ENCODE results near the gene L3MBTL4. TPM values are rescaled to one million over a fixed set of nuclear protein-coding genes. Genes with fewer than 3 reads are reported as not detected.

The L3MBTL4 gene
- total RNA-seq, 4 donors from 2014 or later = 0.40 to 3.8 (median 0.76) TPM

DNA sequence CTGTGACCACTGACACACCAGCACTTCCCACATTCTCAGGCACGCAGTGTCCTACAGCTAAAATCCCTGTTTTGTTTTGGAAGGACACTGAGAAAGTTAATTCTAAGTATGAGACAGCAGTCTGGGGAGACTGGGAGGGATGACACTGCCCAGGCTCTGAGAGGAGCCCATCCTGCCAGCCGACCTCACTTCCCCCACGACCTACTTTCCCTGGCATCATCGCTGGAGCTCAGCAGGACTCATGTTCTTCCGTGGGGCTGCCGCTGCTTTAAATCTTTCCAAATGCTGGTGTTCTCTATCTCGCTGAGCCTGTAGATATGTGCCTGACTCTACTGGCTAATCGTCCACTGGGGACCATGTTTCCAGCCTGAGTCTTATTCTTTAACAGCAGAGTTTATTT is 450.6 kb downstream of the L3MBTL4 start:
- no peak overlapping the region for H3K27ac ChIP-seq
- no peaks in the 10 kb centered on the region for H3K4me1 ChIP-seq
- H3K4me3 ChIP-seq = no peak overlapping the region
- DNase-seq (no peak), ATAC-seq (no peak)
- in situ Hi-C loops (cut with MboI; ENCODE audit: low sequenced_read_pairs in 4 of 4) = no loop called here
- no peaks in the 10 kb centered on the region for H3K27me3 ChIP-seq
- no peaks in the 10 kb centered on the region for H3K9me3 ChIP-seq
- no peaks in the 10 kb centered on the region for H3K36me3 ChIP-seq
- intact Hi-C loops (cut with DNase I; ENCODE audit: low total_unique reads) = no loop called here
- no peak for TF ChIP-seq POLR2A (IDR thresholded peaks at IDR 0.05)
- TF ChIP-seq, protein P1, sequence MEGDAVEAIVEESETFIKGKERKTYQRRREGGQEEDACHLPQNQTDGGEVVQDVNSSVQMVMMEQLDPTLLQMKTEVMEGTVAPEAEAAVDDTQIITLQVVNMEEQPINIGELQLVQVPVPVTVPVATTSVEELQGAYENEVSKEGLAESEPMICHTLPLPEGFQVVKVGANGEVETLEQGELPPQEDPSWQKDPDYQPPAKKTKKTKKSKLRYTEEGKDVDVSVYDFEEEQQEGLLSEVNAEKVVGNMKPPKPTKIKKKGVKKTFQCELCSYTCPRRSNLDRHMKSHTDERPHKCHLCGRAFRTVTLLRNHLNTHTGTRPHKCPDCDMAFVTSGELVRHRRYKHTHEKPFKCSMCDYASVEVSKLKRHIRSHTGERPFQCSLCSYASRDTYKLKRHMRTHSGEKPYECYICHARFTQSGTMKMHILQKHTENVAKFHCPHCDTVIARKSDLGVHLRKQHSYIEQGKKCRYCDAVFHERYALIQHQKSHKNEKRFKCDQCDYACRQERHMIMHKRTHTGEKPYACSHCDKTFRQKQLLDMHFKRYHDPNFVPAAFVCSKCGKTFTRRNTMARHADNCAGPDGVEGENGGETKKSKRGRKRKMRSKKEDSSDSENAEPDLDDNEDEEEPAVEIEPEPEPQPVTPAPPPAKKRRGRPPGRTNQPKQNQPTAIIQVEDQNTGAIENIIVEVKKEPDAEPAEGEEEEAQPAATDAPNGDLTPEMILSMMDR (IDR thresholded peaks at IDR 0.05 in 4 of 5, conservative IDR thresholded peaks at IDR 0.05 in 1 of 5) = no peak

DNA sequence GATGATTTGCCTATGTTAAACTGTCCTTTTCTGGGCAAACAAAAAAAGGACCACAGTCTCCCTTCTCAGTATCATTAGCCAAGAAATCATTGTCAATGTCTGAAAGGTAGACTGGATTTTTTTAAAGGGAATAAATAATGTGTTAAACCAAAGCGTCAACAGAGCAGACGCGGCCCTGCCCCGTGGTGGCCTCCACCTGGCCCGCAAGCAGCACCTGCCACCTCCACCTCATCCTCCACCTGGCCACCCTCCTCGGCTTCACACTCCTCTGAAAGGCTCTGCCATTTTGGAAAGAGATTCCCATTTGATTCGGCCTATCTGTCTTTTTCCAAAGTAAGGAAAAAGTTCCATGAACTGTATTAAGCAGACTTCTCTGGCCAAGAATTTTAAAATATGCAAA is 451.4 kb downstream of the L3MBTL4 start:
- ATAC-seq (no peak), DNase-seq (no peak)
- Histone ChIP-seq H3K4me3 (no peak overlapping the region), H3K27me3 (no peaks in the 10 kb centered on the region), H3K4me1 (no peaks in the 10 kb centered on the region), H3K9me3 (no peaks in the 10 kb centered on the region), H3K27ac (no peak overlapping the region), H3K36me3 (no peaks in the 10 kb centered on the region)
- intact Hi-C loops (cut with DNase I; ENCODE audit: low total_unique reads) (no loop called here), in situ Hi-C loops (cut with MboI; ENCODE audit: low sequenced_read_pairs in 4 of 4) (no loop called here)
- no peak for TF ChIP-seq POLR2A (IDR thresholded peaks at IDR 0.05)

- no peak overlapping the region for H3K27ac ChIP-seq
- TF ChIP-seq POLR2A (IDR thresholded peaks at IDR 0.05) = no peak
- TF ChIP-seq, protein P1 (IDR thresholded peaks at IDR 0.05 in 4 of 5, conservative IDR thresholded peaks at IDR 0.05 in 1 of 5) = no peak
These were observed 452.3 kb downstream of the L3MBTL4 start for GRCh38 chr18:5962362-5962761.

DNA sequence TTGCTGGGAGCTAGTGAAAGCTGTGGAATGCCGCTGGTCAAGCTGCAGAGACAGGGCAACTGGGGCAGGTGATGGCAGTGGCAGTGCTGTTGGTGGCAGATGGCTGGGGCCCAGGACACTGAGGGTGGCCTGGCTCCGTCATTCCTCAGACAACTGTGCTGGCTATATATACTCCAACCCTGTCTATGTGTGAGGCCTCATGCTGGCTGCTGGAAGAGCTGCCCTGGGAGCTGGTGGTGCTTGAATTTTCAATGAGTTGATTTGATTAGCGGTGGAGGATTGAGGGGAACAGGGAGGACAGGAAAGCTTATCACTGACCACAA is 452.9 kb downstream of the L3MBTL4 start:
- no peaks in the 10 kb centered on the region for H3K4me1 ChIP-seq
- in situ Hi-C loops (cut with MboI; ENCODE audit: low sequenced_read_pairs in 4 of 4) (no loop called here), intact Hi-C loops (cut with DNase I; ENCODE audit: low total_unique reads) (no loop called here)
- TF ChIP-seq POLR2A (IDR thresholded peaks at IDR 0.05) = no peak
- TF ChIP-seq, protein P1 (IDR thresholded peaks at IDR 0.05 in 4 of 5, conservative IDR thresholded peaks at IDR 0.05 in 1 of 5) = no peak
- H3K4me3 ChIP-seq = no peak overlapping the region
- ATAC-seq (no peak), DNase-seq (no peak)
- H3K27ac ChIP-seq = no peak overlapping the region
- H3K9me3 ChIP-seq = no peaks in the 10 kb centered on the region
- no peaks in the 10 kb centered on the region for H3K27me3 ChIP-seq
- H3K36me3 ChIP-seq = no peaks in the 10 kb centered on the region

More at GRCh38 chr18:5962362-5962761, 452.3 kb downstream of the L3MBTL4 start:
- no peak overlapping the region for H3K4me3 ChIP-seq
- intact Hi-C loops (cut with DNase I; ENCODE audit: low total_unique reads) = no loop called here
- in situ Hi-C loops (cut with MboI; ENCODE audit: low sequenced_read_pairs in 4 of 4) = no loop called here
- no peaks in the 10 kb centered on the region for H3K27me3 ChIP-seq
- no peaks in the 10 kb centered on the region for H3K9me3 ChIP-seq
- no peaks in the 10 kb centered on the region for H3K4me1 ChIP-seq
- DNase-seq (no peak), ATAC-seq (no peak)
- H3K36me3 ChIP-seq = no peaks in the 10 kb centered on the region

DNA sequence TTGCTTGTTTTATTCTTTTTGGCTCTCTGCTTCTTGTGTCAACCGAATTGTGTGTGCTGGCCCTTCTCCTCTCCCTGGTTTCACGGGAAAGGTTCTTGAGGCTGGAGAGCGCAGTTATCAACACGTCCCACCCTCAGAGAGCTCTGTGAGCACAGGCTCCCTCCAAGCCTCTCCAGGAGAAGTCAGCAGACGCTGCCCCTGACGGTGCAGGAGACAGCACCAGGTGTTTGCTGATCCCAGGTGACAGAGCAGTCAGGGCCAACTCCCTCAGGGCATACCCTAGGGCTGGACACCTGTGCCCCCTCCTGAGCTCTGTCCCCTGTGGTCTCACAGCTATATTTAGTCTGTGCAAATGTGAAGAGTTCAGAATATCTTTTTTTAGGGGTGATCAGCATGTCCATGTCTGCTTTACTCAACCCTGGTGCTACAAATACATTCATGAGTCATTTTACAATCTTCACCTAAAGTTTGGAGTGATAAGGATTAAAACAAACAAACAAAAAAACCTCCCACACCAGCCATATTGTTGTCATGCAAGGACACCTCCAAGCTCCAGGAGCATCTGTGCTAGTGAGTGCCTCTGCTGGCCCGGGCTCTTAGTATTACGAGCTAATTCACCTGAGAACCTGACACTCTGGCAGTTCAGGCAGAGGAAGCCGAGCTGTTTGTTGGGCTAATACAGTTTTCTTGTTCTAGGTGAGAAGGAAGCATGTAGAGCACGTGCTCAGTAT is 453.4 kb downstream of the L3MBTL4 start:
- Histone ChIP-seq H3K36me3 (no peaks in the 10 kb centered on the region), H3K4me1 (no peaks in the 10 kb centered on the region), H3K4me3 (no peak overlapping the region), H3K9me3 (no peaks in the 10 kb centered on the region), H3K27me3 (no peaks in the 10 kb centered on the region), H3K27ac (no peak overlapping the region)
- intact Hi-C loops (cut with DNase I; ENCODE audit: low total_unique reads) = no loop called here
- ATAC-seq = no peak
- in situ Hi-C loops (cut with MboI; ENCODE audit: low sequenced_read_pairs in 4 of 4) = no loop called here
- TF ChIP-seq, protein P1 (IDR thresholded peaks at IDR 0.05 in 4 of 5, conservative IDR thresholded peaks at IDR 0.05 in 1 of 5) = no peak
- TF ChIP-seq POLR2A (IDR thresholded peaks at IDR 0.05) = no peak
- DNase-seq = no peak

All from gastrocnemius medialis (tissue), 4 donors.